Hematopoietic multipotent progenitor cell treated with erythropoietin and hydrocortisone succinate and interleukin-3 and kit ligand, for 8 days (in vitro differentiated cells): Measurements from ENCODE around the gene CTIF.

ENCODE experiments used
- DNase-seq: peaks from one replicate; pipeline ENCODE4 v3.0.0-alpha.2; 2015

Gene CTIF

GRCh38 chr18:48896875-48897511, 358.2 kb downstream of the CTIF start:
- DNase-seq = peak; percentile 69

DNA sequence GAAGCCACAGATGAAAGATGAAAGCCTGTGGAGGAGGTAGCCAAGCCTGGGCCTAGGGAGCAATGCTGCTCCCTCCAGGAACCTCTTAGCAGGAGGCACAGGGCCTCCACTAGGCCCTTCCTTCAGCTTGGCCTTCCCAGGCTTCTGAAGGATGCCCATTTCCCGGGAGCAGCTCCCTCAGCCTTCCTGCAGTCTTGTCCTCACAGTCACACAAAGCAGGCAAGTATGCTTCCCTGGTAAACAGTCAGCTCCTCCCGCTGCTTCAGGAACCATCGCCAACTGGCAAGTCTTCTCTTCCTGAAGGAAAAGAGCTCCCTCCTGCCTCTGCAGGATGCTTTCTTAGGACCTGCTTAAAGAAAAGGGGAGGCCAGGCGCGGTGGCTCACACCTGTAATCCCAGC, 358.7 kb downstream of the CTIF start:
- DNase-seq = no peak

- DNase-seq = no peak
These were observed 359.7 kb downstream of the CTIF start for GRCh38 chr18:48898521-48898920.

GRCh38 chr18:48899558-48900174, 360.8 kb downstream of the CTIF start:
- no peak for DNase-seq

- DNase-seq = no peak
These were observed 361.6 kb downstream of the CTIF start for GRCh38 chr18:48900469-48900868.

- no peak for DNase-seq
These were observed 362.6 kb downstream of the CTIF start for GRCh38 chr18:48901145-48902022.

- peak; percentile 7 for DNase-seq
These were observed 363.4 kb downstream of the CTIF start for GRCh38 chr18:48902023-48902855.

GRCh38 chr18:48902856-48903601, 364.2 kb downstream of the CTIF start:
- DNase-seq = no peak

- DNase-seq = no peak
These were observed 365.3 kb downstream of the CTIF start for GRCh38 chr18:48904091-48904490.

- no peak for DNase-seq
These were observed 366.1 kb downstream of the CTIF start for GRCh38 chr18:48904847-48905394.

DNA sequence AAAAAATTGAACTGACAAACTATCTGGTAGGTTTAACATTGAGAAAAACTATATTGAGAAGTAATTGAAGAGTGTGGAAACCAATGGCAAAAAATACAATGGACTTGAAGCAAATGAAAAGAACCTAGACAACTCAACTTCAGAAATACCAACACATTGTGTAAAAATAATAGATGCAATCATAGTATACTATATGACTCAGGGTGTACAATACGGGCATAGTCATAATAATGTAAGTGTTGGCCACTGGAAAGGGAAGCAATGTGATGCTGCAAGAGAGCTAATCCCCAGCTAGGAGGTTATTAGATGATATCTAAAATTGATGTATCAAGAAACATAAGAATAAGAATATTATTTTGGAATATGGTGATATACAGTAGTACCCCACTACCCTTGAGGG, 366.7 kb downstream of the CTIF start:
- DNase-seq = no peak

DNA sequence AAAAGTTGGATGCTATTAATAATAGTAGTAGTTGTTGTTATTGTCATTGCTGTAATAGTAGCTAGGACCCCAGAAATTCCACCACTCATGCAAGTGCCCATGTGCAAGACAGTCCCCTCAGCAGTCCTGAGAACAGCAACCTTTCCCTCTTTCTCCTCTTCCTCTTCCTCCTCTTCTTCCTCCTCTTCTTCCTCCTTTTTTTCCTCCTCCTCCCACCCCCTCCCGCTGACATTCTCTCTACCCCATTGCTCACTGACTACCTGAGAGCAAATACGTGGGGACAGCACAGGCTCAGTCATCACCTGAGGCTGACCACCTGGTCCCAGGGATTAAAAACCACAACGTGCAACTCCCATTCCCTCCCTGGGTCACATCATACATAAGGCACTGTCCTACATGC, 370.1 kb downstream of the CTIF start:
- DNase-seq = no peak

DNA sequence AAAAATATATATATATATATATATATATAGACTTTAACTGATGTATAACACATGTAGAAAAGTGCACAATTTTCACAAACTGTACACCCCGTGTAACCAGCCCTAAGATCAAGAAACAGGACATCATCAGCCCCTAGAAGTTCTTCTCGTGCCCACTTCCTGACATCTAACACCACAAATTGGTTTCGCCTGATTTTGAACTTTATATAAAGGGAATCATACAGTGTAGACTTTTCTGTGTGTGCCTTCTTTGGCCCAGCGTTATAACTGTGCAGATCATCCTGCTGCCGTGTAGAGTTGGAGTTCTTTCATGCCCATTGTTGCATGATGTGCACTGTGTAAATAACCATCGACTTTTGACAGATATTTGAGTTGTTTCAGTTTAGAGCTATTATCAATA, 370.9 kb downstream of the CTIF start:
- DNase-seq = no peak

DNA sequence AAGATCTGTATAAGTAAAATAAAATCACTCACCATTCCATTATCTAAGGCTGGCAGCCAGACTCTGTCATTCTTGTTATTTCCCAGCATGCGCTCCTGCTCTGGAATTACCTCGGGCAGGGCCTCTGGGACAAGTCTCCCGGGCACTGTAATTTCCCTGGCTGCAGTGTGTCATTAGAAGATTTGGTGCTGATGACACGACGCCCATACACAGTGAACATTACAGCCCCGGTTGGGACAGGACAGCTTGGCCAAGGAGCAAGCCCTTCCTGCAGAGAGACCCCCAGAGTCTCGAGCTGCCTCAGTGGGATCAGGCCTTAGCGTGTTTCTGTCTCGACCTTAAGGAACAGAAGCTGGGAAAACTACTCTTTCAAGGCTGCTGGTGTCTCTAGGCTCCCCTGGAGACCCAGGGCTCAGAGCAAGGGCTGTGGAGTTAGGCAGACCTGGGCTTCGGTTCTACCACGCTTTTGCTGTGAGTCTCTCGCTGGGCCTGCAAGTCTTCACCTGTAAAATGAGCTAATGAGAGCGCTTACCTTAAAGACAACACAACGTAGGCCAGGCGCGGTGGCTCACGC, 372.2 kb downstream of the CTIF start:
- no peak for DNase-seq
